Stimulated activated CD8-positive, alpha-beta memory T cell treated with anti-CD3 and anti-CD28 coated beads, Interleukin-4, amount 100 ng/mL, for 1 hour (primary cell): Measurements from ENCODE around the gene ARPC5L.
A peak's percentile ranks its signal among the peaks of the same experiment; 100 is the strongest.
"Not testable (repeated sequence)": the region's sequence is repeated elsewhere in the genome, so short reads cannot be mapped to it uniquely, and the experiment has no call there.

Experiments
- DNase-seq, 2 donors: peaks; one replicate each; pipeline ENCODE4 v3.0.0-alpha.2; 2020; ENCODE audit warnings: low read depth in 2 of 2, low spot score in 1 of 2

The ARPC5L gene

DNA sequence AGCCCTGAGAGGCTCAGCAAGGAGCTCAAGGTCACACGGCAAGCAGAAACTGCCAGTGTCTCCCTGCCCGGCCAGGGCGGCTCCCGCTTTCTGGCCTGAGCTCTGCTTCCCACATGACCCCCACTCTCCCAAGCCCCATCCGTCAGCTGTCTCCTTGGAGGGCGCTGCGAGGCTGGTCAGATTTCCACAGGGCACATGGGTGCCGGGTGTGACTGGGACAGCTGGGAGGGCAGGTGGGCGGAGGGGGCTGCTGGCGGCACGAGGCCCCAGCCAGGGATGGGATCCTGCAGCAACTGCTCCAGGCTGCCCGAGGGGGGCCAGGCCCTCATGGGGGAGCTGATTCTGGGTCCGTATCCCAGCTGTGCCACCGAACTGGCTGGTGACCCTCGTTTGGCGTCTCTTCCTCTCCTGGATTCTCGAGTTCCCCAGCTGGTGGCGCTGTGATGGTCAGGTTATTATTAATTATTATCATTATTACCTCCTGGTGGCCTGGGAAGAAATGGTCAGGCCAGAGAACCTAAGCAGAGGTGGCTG, 21.6 kb upstream of the ARPC5L start:
- no peak for DNase-seq

DNA sequence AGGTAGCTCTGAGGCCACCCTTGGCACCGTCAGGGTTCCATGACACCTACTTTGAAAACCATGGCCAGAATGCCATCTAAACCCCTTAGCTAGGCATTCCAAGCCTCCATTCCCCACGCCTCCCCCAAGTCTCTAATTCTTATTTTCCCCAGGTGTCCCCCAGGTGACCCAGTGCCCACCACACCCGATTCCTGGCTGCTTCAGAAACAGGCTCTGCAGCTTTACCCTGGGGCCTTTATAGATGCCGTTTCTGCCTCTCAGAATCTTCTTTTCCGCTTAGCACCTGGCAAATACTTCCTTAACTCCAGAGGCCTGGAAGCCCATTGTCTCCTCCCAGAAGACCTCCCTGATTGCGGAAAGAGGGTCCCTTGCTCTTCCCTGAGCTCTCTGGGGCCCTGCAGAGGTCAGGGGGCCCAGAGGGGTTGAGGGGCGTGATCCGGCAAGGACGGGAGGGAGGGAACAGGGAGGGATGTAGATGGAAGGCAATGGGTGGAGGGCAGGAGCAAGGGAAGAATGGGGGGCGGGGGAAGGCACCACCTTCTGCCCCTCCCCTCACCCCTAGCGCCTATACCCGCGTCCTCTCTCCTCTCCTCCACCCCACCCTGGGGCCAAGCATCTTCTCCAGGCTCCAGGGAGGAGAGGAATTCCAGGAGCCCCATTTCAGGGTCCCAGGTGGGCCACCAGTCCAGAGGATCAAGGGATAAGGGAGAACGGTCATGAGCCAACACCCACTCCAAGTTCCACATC, 20.7 kb upstream of the ARPC5L start:
- no peak for DNase-seq

DNA sequence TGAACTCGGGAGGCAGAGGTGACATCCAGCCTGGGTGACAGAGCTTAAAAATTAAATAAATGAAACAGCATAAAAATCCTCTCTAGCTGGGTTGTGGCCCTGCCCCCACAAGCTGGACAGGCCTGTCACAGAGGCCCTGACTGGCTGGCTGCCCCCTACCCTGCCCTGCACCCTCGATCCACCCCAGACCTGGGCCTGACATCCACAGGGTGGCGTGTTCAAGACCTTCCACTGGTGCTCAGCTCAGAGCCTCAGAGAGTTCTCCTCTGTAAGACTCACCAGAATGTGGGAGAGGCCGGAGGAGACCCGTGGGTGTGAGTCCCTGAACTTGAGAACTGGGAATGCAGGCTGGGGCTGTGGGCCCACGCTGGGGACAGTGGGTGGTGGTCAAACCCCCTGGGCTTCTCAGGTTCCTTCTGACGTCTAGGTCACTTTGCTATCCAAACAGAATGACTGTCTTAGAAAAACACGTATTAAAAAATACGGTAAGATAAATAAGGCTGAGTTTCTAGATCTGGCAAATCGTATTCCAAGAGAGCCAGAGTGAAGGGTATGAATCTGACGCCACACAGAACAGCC, 18.4 kb upstream of the ARPC5L start:
- no peak for DNase-seq

DNA sequence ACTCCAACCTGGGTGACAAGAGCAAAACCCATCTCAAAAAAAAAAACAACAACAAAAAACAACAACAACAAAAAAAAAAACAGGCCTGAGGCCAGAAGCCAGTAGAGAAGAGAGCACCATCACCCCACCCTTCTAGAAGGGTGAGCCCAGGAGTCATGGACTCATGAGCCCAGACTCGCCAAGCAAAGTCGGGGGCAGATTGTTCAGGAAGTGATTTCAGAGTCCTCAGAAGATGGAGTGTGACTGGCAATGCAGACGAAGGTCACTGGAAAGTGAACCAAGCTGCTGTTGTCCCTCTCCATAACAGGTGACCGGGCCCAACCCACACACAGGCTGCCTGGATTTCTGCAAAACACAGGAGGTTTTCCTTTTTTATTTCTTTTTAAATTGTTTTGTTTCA, 17.6 kb upstream of the ARPC5L start:
- no peak for DNase-seq

DNA sequence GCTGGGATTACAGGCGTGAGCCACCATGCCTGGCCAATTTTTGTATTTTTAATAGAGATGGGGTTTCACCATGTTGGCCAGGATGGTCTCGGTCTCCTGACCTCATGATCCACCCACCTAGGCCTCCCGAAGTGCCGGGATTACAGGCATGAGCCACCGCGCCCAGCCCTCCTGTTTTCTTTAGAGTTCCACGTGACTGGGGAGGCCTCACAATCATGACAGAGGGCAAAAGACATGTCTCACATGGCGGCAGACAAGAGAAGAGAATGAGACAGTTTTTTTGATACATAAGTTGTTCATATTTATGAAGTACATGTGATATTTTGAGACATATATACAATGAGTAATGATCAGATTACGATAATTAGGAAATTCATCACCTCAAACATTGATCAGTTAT, 15.5 kb upstream of the ARPC5L start:
- not testable (repeated sequence) for DNase-seq

DNA sequence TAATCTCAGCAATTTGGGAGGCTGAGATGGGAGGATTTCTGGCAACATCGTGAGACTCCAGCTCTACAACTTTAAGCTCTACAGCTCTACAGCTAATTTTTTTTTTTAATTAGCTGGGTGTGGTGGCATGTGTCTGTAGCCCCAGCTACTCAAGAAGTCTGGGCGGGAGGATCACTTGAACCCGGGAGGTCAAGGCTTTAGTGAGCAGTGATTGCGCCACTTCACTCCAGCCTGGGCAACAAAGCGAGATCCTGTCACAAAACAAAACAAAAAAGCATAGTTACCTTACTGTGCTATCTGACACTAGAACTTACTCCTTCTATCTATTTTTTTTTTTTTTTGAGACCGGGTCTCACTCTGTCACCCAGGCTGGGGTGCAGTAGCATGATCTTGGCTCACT, 15.0 kb upstream of the ARPC5L start:
- no peak for DNase-seq

DNA sequence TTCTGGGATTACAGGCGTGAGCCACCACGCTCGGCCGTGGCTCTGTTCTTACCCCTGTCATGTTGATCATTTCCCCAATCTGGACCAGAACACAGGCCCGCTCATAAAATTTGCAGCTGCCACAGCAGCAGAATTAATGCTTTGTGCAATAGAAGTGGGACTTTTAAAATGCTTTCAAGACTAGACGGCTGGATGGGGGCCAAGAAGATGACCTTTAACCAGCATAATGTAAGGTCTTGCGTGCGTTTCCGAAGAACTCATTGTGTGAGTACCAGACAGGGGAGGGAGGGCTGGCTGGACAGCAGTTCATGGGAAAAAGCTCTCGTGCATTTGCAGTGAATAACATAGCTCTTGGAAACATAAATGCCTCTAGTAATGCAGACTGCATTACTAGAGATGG, 12.1 kb upstream of the ARPC5L start:
- DNase-seq = no peak

DNA sequence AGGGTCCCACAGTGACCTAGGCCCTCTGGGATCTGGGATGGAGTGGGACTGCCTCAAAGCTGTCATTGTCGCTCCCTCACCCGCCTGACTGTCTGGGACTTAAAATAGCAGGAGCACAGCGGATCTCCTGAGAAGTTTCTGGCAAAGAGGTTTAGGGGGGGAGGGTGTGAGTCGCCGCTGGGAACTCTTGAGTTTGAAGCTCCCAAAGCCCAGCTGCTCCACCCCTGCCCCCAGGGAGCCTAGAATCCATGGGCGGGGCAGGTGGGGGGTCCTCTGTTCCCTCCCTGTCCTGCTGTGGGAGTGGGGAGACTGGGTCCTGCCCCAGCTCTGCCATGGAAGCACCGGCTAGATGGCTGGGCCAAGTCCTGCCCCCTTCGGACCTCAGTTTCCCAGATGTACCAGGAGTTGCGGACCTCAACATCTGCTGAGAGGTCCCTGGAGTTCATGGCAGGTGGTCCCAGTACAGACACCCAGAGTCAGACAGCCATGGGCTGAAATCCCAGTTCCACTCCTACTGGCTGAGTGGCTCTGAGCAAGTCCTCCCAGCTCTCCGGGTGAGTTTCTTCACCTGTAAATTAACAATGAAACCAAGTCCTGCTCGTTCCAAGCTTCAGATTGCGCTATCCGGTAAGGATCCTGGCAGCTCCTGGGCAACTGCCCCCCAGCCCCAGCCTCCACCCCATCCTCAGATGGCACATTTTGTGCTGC, 9.7 kb upstream of the ARPC5L start:
- DNase-seq = no peak

DNA sequence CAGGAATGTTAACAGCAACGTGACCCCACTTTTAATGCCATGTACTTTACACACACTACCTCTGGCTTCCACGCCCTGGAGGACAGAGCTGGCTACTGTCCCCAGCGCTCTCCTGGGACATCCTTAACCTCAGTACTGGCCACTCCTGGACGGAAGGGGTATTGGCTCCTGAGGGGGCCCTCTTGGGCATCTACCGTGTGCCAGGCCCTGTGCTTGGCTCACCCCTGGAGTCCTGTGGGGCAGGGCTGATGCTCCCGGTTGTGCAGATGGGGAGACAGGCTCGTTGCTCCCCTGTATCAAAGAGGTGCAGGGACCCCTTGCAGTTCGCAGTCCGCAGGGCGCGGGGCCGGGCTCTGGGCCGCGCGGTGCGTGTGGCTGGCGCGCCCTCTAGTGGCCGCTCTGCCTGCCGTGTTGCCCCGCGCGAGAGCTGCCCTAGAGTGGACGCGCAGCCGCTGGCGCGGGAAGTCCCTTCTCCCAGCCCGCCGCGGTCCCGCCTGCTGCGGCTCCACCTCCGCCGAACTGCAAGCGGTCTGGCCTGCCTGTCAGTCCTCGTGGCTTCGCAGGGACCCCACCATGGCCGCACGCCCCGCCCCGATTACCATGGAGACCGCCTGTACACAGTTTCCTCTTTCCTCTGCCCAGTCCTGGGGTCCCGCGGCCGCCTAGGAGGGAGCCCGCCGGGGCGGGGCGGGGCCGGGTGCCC, 8.9 kb upstream of the ARPC5L start, which contains the start of gene WDR38:
WDR38 (plus strand) TSS at position 632 of the 703 bp plus-strand sequence. CDS start 72 bp downstream, outside the sequence.
- DNase-seq = peak; percentile 56 to 59

DNA sequence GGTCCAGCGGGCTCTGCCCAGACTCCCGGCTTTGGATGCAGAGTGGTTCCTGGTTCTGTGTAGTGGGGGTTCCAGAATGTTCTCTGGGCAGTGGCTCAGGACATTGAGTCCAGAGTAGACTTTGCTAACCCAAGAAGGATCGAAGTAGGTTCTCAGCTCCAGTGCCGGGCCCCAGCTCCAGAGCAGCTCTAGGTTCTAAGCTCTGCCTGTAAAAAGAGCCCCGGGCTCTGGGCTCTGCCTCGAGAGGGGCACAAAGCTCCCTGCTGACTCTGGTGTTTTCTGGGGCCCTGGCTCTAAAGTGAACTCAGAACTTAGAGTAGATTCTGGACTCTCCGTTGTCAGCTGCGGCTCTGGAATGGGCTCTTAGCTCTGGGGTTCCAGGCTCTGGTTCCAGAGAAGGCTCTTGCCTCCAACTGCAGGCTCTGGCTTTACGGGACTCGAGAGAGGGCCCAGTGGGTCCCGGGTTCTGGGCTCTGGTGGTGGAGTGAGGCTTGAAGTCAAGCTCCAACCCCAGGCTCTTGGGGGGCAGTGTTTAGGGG, 8.3 kb upstream of the ARPC5L start:
- no peak for DNase-seq

DNA sequence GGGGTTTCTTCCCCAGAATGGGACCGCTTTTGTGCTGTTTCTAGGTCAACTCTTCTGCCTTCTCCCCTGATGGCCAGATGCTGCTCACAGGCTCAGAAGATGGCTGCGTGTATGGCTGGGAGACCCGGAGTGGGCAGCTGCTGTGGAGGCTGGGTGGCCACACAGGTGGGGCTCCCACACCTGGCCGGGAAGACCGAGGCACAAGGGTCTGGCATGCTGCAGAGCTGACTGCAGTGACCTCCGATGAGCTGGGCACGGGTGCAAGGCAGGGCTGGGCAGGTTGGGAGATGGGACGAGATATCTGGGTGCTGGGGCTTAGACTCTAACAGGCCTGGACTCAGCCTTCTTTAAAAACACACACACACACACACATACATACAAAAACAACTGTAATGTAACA, 7.8 kb upstream of the ARPC5L start:
- no peak for DNase-seq

DNA sequence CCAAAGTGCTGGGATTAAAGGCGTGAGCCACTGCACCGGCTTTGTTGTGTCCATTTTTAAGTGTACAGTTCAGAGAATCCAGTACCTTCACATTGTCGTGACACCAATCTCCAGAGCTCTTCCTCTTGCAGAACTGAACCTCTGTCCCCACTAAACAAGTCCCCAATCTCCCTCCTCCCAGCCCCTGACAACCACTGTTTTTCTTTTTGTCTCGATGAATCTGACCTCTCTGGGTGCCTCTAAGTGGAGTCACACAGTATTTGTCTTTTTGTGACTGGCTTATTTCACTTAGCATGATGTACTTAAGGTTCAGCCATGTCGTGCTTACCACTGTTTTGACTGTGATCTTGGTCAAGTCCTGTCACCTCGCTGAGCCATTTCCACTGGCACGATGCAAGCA, 7.1 kb upstream of the ARPC5L start:
- no peak for DNase-seq

DNA sequence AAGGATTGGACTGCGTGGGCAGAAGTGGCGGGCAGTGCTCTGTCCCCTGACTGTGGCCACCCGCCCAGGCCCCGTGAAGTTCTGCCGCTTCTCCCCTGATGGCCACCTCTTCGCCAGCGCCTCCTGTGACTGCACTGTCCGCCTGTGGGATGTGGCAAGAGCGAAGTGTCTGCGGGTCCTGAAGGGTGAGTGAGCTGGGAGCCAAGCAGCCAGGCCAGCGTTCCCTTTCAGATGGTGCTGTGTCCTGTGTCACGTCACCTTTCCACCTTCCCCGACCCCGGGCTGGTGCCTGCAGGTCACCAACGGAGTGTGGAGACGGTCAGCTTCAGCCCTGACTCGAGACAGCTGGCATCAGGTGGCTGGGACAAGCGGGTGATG, 6.4 kb upstream of the ARPC5L start:
- DNase-seq = no peak

DNA sequence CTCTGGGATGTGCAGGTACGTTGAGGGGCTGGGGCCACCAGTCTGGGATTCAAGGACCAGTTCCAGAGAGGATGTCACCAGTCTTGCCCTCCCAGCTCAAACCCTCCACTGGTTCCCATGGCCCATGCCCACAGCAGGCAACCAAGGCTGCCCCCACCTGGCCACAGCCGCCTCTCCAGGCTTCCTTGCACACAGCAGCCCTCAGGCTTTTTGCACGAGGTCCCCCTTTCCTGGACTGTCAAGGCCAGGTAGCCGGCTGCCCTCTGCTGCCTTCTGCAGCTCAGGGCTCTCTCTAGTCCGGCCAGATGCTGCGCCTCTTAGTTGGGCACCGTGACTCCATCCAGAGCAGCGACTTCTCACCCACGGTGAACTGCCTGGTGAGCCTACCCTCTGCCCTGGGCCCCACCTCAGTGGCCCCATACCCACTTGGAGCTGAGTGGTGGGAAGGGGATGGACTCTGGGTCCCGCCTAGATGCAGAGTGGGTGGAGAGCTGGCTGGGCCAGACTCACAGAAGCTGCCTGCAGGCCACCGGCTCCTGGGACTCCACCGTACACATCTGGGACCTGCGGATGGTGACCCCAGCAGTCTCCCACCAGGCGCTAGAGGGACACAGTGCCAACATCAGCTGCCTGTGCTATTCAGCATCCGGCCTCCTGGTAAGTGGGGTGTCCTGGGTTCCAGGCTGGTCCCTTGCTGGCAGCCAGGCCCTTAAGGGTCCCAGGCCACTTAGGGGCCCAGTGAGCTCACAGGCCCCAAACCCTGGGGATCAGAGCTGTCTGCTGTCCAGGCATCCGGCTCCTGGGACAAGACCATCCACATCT, 5.8 kb upstream of the ARPC5L start:
- DNase-seq = no peak

DNA sequence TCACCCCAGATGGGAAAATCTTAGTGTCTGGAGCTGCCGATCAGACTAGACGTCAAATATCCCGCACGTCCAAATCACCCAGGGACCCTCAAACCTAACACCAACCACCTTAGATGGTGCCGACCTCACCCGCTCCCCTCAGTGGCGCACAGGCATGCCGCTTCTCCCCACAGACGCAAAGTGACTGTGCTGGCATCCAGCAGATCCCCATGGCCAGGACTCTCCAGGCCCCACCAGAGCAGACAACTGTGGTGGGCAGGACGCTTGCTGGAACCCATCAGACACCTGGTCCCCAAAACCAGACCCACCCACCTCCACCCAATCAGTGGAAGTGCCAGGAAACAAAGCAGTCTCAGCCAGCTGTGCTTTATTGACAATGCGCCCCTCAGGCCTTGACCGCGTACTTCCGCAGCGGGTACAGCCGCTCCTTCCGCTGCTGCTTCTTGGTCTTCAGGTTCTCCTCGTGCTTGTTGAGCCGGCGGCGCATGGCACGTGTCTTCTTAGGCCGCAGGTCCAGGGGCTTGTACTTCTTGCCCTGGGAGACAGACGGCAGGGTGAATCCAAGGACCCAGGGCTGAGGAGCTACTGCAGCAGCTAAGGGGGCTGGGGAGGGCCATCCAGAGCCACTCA, 4.3 kb upstream of the ARPC5L start:
- DNase-seq = no peak

DNA sequence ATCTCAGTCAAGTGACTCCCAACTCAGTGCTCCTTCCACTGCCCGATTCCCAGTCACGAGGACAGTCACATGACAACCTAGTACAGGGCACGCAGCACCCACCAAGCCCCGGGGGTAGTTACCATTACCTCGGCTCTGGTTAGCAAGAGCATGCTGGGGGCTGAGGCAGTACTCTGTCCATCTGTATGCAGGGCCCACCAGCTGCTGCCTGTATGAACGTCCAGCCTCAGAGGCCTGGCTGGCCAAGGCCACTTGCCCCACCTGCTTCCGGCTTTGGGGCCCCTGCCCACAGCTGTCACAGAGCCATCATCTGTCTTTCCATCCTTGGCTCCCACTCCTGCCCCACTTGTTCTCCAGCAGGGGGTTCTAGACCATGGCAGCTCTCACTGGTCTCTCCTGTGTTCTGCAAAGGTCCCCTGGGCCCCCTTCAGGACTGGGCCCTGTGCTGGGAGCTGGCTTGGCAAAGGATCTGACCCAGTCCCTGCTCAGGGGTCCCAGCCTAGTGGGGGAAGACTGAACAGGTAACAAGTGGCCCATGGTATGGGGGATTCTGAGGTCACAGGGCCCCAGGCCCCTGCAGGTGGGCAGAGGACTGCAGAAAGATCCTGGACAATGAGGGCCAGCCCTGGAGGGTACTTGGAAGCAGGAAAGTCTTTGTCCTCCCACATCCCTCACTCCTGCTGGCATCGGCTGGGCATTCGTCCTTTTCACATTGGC, 3.4 kb upstream of the ARPC5L start:
- no peak for DNase-seq

DNA sequence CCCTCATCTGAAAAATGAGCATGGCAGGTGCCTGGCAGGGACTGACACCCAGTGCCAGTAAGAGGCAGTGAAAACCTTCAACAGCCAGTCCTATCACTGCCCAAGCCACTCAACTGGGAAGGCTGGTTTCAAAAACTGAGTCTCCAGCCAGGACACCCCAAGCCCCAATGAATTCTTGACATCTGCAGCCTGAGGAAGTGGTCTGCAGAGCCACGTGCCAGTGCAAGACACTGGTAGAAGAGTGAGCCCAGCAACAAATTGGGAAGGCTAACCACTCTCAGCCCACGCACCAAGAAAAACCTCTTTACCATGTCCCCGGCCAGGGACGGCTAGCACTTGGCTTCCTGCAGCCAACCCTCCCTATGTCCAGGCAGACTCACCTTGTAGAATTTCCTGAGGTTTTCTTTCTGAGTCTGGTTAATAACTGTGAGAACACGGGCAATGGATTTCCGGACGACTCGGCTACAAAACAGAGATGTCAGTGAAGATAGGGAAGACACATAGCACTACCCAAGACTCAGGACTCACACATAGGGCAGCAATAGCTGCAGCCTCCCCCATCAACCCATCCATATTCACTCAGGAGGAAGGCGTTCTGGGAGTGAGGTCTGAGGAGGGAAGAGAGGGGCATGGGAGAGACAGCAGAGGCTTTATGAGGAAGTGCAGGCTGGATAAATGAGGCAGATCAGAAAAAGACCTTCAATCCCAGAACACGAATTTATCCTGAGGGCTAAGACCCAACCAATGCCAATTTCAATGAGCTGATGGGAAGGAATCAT, 1.9 kb upstream of the ARPC5L start:
- DNase-seq = no peak

DNA sequence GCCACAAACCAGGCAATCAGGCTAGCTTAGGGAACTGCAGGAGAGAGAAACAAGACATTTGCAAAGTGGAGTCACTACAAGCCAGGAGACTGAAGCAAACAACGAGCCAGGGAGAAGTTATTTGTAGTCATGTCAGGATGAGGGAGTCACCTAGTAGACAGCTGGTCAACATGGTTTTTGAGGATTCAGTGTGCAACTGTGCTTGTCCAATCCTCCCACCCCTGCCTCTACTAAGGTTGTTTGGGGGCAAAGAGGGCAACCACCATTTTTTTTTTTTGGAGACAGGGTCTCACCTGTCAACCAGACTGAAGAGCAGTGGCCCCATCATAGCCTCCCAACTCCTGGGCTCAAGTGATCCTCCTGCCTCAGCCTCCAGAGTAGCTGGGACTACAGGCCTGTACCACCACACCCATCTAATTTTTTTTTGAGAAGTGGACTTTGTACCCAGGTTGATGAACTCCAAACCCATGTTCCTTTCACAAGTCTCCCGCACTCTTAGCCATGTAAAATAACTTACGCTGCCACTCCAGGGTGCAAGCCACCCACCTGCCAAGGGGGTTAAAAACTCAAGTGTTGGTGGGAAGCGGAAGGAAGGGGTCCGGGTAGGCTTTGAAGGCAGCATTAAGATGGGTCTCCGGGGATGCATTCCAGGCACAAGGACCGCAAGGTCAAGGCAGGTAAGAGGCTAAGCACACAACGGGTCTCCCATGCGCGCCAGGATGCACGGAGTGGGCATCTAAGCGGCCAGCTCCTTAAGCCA, 1.2 kb upstream of the ARPC5L start:
- DNase-seq = no peak
